ENCODE results near the gene HEXB. TPM values are rescaled to one million over a fixed set of nuclear protein-coding genes. Genes with fewer than 3 reads are reported as not detected.

The HEXB gene
- total and polyA plus RNA-seq, 2 experiments from 2014 or later: 26.8 to 30.1 TPM

DNA sequence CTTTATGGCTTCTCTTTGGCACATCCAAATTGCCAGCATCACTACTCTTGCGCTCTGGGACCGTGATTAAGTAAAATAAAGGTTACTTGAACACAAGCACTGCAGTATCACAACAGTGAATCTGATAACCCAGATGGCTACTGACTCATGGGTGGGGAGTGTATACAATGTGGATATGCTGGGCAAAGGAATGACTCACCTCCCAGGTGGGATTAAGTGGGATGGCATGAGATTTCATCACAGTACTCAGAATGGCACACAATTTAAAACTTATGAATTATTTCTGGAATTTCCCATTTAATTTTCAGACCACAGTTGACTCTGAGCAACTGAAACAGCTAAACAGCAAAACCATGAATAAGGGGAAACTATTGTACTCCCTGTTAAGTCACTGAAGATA, 77.6 kb downstream of the HEXB start:
- DNase-seq (ENCODE audit: low read depth in 1 of 2, low spot score in 1 of 2): peak in 1 of 2 donors; percentile 40
- peaks cover 30% of the 10 kb centered on the region for H3K36me3 ChIP-seq

GRCh38 chr5:74763504-74763903, 78.5 kb downstream of the HEXB start:
- peaks cover 21% of the 10 kb centered on the region for H3K36me3 ChIP-seq
- H3K27ac ChIP-seq: no peak overlapping the region
- H3K4me3 ChIP-seq: no peak overlapping the region
- peaks cover 10% of the 10 kb centered on the region for H3K4me1 ChIP-seq (ENCODE audit: low read depth)
- DNase-seq (ENCODE audit: low read depth in 1 of 2, low spot score in 1 of 2): no peak
- no peak for TF ChIP-seq CTCF (IDR thresholded peaks at IDR 0.05; ENCODE audit: low read depth, low read length)
- no peaks in the 10 kb centered on the region for H3K9me3 ChIP-seq (ENCODE audit: low read depth)
- no peaks in the 10 kb centered on the region for H3K27me3 ChIP-seq

More for the DNA sequence above, 77.6 kb downstream of the HEXB start:
- H3K4me1 ChIP-seq (ENCODE audit: low read depth): peaks cover 5% of the 10 kb centered on the region
- no peaks in the 10 kb centered on the region for H3K9me3 ChIP-seq (ENCODE audit: low read depth)
- H3K4me3 ChIP-seq: no peak overlapping the region
- no peak overlapping the region for H3K27ac ChIP-seq
- H3K27me3 ChIP-seq: no peaks in the 10 kb centered on the region
- no peak for TF ChIP-seq CTCF (IDR thresholded peaks at IDR 0.05; ENCODE audit: low read depth, low read length)

GRCh38 chr5:74765201-74765600, 80.2 kb downstream of the HEXB start:
- Histone ChIP-seq H3K27ac (no peak overlapping the region), H3K4me3 (no peak overlapping the region), H3K9me3 (ENCODE audit: low read depth) (no peaks in the 10 kb centered on the region), H3K36me3 (peaks cover 22% of the 10 kb centered on the region), H3K27me3 (no peaks in the 10 kb centered on the region), H3K4me1 (ENCODE audit: low read depth) (peaks cover 10% of the 10 kb centered on the region)
- no peak for TF ChIP-seq CTCF (IDR thresholded peaks at IDR 0.05; ENCODE audit: low read depth, low read length)
- DNase-seq (ENCODE audit: low read depth in 1 of 2, low spot score in 1 of 2): peak in 1 of 2 donors; percentile 22

- Histone ChIP-seq H3K9me3 (ENCODE audit: low read depth) (no peaks in the 10 kb centered on the region), H3K4me3 (peak overlapping the region; percentile 82), H3K27ac (no peak overlapping the region), H3K27me3 (no peaks in the 10 kb centered on the region), H3K4me1 (ENCODE audit: low read depth) (peaks cover 10% of the 10 kb centered on the region), H3K36me3 (peaks cover 29% of the 10 kb centered on the region)
- TF ChIP-seq CTCF (IDR thresholded peaks at IDR 0.05; ENCODE audit: low read depth, low read length): no peak
- no peak for DNase-seq (ENCODE audit: low read depth in 1 of 2, low spot score in 1 of 2)
Measured at GRCh38 chr5:74765929-74766328, 80.9 kb downstream of the HEXB start.

DNA sequence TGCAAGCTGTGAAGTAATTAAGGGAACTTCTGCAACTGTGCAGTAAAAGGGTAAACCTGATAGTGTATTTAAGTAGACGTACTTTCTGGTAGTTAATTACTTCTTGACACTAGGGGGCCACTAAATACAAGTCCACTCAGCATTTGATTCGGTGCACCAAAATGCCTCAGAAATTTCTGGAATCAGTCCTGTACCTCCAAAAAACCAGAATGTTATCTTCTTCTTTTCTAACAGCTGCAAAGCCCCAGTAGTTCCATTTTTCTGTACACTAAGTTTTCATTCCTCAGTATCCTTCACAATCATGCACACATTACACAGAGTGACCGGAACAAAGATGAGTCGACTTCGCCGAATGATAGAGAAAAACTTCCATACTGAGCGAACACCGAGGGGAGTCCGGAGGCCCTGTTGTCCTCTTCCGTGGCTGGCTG, 81.4 kb downstream of the HEXB start:
- Histone ChIP-seq H3K4me3 (peak overlapping the region; percentile 82), H3K27me3 (no peaks in the 10 kb centered on the region), H3K9me3 (ENCODE audit: low read depth) (no peaks in the 10 kb centered on the region), H3K27ac (peak overlapping the region; percentile 67), H3K4me1 (ENCODE audit: low read depth) (peaks cover 10% of the 10 kb centered on the region), H3K36me3 (peaks cover 32% of the 10 kb centered on the region)
- TF ChIP-seq CTCF (IDR thresholded peaks at IDR 0.05; ENCODE audit: low read depth, low read length): peak; percentile 55
- DNase-seq (ENCODE audit: low read depth in 1 of 2, low spot score in 1 of 2): peak; percentile 20 to 77
